HL-60 (cell line): Measurements from ENCODE around the gene ATG3.

Experiments used
- GABPA ChIP-seq: IDR thresholded peaks from 2 replicates; pipeline ENCODE4 v1.6.1; 2012; ENCODE audit warnings: low read depth
- POLR2AphosphoS5 ChIP-seq: IDR thresholded peaks from 2 replicates; pipeline ENCODE4 v1.6.1; 2012; ENCODE audit warnings: low read depth
- TF ChIP-seq, protein P1 (sequence below): IDR thresholded peaks from one replicate; pipeline ENCODE4 v1.5.1; 2011; ENCODE audit warnings: low read length, control low read depth, inconsistent platforms; ENCODE audit not compliant: insufficient read depth
- TF ChIP-seq, protein P2 (sequence below): IDR thresholded peaks from 2 replicates; pipeline ENCODE4 v1.6.1; 2012; ENCODE audit warnings: low read depth; ENCODE audit not compliant: insufficient replicate concordance

DNA sequence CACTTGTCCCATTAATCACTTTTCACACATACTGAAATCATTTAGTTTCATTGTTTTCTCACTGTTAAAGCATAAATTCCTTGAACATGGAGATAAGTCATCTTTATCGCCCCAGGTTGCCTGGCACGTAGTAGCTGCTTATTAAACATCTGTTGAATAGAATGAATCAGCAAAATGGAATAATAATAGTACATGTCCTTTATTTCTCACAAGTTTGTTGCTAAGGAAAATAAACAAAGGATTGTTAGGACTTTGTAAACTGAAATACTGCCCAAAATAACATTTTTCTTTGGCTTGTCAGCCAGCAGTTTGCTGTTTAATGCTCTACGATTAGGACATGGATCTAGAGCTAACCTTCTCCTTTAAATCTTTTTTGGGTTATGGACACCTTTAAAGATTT is 17.9 kb upstream of the ATG3 start:
- TF ChIP-seq, protein P1, sequence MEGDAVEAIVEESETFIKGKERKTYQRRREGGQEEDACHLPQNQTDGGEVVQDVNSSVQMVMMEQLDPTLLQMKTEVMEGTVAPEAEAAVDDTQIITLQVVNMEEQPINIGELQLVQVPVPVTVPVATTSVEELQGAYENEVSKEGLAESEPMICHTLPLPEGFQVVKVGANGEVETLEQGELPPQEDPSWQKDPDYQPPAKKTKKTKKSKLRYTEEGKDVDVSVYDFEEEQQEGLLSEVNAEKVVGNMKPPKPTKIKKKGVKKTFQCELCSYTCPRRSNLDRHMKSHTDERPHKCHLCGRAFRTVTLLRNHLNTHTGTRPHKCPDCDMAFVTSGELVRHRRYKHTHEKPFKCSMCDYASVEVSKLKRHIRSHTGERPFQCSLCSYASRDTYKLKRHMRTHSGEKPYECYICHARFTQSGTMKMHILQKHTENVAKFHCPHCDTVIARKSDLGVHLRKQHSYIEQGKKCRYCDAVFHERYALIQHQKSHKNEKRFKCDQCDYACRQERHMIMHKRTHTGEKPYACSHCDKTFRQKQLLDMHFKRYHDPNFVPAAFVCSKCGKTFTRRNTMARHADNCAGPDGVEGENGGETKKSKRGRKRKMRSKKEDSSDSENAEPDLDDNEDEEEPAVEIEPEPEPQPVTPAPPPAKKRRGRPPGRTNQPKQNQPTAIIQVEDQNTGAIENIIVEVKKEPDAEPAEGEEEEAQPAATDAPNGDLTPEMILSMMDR: no peak
- TF ChIP-seq POLR2AphosphoS5 (no peak), GABPA (no peak)
- TF ChIP-seq, protein P2, sequence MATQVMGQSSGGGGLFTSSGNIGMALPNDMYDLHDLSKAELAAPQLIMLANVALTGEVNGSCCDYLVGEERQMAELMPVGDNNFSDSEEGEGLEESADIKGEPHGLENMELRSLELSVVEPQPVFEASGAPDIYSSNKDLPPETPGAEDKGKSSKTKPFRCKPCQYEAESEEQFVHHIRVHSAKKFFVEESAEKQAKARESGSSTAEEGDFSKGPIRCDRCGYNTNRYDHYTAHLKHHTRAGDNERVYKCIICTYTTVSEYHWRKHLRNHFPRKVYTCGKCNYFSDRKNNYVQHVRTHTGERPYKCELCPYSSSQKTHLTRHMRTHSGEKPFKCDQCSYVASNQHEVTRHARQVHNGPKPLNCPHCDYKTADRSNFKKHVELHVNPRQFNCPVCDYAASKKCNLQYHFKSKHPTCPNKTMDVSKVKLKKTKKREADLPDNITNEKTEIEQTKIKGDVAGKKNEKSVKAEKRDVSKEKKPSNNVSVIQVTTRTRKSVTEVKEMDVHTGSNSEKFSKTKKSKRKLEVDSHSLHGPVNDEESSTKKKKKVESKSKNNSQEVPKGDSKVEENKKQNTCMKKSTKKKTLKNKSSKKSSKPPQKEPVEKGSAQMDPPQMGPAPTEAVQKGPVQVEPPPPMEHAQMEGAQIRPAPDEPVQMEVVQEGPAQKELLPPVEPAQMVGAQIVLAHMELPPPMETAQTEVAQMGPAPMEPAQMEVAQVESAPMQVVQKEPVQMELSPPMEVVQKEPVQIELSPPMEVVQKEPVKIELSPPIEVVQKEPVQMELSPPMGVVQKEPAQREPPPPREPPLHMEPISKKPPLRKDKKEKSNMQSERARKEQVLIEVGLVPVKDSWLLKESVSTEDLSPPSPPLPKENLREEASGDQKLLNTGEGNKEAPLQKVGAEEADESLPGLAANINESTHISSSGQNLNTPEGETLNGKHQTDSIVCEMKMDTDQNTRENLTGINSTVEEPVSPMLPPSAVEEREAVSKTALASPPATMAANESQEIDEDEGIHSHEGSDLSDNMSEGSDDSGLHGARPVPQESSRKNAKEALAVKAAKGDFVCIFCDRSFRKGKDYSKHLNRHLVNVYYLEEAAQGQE: no peak
